GM21529 (cell line): ENCODE measurements around the gene PDZRN3.

ENCODE experiments used
- ATAC-seq: cut with Tn5 transposase; IDR thresholded peaks from one replicate; pipeline ENCODE4 v1.9.1; 2021; ENCODE audit not compliant: unreplicated experiment

The PDZRN3 gene

DNA sequence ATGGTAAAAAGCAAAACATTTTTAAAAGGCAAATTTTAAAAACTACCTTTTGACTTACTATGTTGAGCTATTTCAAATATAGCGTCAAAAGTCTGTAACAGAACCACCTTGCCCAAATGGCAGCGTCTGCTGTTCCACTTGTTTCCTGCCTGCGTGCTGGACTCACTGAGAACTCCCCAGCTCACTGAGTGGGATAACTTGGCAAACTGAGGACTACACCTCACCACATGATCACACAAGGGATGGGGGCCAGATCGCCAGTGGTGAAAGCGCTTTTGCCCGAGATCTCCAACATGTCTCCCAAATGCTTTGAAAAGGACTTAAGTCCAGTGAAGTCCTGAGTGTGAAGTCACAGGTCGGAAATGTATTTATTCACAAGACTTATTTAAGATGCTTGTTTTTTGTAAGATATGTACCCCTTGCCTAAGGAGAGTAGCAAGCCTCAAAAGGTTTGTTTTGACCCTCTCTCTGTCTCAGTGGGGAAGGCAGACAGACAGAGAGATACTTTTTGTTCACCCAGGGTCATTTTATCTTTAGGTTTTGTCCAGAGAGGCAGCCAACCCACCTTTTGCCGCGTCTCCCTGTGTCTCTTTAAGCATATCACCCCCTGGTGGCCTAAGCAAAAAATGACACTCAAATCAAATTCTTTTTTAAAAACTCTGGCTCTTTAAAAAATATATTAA, 192.6 kb downstream of the PDZRN3 start:
- ATAC-seq: peak; percentile 43

DNA sequence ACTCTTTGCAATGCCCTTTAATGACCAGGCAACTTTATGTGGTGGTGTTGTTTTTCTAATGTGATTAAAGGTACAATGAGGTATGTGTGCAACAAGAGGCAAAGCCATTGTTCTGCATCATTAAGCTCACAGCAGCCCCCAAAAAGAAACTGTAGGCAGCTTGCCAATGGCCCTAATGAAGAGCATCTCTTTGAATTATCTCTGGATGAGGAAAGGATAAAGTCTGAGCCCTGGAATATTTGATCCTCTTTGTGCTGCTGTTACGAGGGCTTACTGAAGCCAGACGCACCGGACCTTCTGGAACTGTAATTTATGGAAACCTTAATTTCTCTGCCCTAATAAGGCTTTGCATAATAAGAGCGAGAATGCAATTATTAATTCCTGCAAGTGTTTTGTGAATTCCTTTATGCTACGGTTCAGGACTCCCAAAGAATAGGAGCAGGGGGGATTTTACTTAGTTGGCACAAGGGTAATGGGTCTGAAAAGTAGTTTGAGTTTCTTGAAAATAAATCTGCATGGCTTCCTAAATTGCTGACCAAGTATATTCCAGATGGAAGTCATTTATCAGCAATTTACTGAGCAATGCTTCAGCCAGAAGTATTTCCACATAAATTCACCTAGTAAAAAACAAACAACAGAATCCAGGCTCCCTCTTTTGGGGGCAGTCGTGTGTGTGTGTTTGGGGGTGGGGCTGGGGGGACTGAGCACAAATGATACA, 193.4 kb downstream of the PDZRN3 start:
- ATAC-seq: no peak

DNA sequence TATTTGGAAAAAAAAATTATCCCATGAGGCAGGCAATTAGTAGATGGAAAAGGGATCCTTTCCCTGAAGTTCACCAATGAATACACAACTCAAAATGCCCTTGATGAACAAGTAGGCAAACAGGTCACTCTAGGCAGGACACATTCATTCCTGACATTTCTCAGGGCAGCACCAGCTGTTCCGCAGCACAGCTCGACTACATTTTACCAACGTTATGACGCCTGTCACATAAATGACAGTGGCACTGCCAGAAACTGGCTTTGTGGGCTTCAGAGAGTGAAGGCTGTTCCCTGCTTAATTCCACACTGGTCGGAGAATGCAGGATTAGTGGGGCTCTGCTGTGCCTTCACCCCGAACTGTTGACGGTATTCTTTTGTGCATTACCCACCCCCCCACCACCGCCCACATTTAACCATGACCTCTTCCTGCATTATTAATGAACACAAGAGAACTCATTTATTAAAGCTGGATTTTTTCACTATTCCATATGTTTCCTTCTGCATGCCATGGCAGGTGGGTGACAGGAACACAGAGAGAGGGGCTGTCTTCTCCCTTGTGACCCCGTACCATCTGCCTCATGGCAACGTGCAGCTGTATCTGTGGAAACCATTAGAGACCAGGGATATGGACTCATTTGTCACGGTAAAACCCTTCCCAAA, 197.6 kb downstream of the PDZRN3 start:
- ATAC-seq: no peak

DNA sequence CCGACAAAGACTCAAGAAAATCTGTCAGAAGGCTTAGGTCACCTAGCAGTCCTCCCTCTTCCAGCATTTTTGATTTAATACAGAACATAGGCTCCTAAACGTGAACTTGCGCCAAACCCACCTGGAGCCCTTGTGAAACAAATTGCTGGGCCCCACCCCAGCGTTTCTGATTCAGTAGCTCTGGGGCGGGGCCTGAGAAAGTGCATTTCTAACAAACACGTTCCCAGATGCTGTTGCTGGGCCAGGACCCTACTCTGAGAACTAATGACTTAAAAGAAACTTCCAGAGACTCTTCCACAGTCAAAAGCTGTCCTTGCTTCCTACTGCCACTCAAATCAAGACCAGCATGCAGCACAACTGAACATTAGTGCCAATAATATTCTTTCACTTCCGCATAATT, 198.1 kb downstream of the PDZRN3 start:
- ATAC-seq: no peak

DNA sequence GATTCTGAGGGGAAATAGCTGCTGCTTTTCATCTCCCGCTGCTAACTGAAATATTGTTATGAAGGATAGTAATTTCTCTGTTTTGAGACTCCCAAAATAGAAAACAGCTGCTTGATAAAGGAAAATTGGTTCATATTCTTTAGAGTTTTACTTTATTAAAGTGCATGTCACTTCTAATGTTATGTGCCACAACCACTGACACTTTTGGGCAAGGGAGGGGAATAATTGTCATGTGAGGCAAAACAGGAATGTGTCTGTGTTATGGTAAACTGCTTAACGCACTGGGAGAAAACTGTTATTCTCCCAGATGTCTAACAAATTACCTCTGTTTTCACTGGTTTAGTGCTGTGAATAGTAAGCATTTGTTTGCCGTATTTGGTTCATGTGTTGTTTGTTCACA, 201.6 kb downstream of the PDZRN3 start:
- no peak for ATAC-seq

DNA sequence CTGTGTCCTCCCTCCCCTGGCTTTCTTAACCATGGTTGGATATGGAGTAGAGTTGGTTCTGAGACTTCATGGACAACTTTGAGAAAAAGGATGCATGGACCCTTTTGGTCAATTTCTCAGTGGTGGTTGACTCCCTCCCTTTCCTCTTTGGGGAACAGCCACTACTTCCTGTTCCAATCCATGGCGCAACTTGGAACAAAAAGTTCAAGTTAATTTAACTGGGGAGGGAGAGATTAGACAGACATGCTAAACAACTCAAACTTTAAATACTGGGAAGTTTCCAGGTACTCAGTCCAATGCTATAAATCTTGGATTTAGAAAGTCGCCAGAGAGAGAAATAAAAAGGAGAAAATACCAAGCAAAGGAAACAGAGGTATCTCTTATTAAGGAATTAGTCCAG, 202.2 kb downstream of the PDZRN3 start:
- no peak for ATAC-seq

DNA sequence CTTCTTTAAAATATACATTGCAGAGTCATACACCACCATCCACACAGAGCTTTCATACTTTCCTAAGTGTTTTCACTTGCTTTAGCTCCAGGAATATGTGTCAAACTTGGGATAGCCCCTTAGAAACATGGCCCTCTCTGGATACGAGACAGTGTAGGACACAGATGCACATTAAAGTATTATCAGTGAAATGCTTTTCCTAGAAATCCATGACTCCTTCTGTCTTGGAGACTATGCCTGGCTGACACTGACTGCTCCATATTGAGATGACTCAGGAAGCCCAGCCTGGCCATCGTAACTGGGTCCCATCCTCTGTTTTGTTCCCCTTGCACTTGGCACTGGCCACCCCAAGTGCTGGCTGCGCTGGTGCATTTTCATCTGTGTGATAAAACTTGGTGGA, 204.8 kb downstream of the PDZRN3 start:
- ATAC-seq: no peak

DNA sequence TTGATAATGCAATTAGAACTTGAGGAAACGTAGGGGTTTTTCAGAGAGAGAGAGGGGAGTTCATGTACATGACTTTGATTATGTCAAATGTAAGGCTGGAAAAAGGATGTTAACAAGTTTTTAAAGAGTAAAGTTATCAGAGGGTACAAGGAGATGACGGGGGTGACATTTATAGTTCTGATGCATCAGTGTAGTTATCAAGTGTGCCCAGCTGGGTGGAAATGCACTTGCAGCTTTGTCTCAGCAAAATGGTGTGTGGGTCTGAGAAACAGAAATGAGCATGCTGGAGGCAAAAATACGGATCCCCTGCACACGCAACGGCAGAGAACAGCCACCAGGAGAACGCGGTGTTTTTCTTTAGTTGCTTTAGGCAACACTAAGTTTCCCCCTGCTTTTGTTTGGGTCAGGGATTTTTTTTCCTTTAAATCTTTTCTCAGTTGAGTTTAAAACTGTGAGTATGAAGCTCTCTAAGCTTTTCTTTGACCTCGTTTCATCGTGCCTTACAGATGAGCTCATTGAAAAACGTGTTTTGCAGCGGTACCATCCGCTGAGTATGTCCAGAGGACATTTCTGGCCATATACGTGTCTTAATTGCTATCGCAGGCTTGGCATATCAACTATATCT, 205.4 kb downstream of the PDZRN3 start:
- ATAC-seq: no peak

DNA sequence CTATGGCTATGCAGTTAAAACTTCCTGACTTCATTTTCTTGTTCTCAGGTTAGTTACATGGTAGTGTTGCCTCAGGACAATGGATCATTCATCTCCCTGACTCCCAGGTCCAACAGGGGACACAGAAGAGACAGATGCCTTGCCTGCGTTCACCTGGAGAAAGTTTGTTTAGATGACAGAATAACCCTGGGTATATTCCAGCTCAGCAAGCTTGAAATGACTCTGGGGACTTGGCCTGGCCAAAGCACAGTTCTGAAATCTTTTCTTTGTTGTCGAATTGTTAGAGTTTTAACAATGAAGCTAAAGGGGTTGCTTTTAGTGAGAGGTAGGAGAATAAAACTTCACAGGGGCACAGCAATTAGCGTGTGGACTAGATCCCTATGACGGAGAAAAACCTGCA, 206.1 kb downstream of the PDZRN3 start:
- no peak for ATAC-seq

DNA sequence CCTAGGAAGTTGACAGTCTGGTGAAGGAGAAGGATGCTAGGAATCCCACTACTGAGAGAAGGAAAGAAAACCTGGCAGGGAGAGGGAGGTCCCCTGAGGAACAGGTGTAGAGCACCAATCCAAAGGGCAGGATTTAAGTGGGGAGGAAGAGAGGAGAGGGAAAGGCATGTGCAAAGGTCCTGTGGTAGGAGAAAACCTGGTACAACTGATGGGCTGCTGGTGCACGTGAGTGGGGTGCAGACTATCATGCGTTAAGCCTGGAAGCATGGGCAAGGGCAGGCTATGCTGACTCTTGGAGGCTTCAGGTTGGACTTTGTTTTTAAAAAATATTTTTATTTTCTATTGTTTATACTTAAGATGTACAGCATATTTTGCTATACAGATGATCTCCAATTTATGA, 209.6 kb downstream of the PDZRN3 start:
- no peak for ATAC-seq

DNA sequence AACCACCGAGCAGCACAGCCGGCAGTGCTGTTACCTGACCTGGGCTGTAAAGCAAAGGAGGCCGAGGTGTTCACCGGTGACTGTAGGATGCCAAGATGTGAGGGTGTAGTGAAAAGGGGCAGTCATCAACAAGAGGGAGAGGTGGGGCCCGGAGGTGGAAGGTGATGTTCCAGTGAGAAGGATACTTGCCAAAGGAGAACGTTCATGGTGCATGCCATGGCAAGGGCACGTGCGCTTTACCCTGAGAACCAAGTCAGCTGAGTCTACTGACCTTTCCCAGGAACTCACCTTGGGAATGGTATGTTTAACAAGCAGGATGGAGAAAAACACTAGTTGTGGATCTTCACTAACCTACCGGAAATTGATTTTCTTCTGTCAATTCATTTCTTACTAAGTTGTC, 211.1 kb downstream of the PDZRN3 start:
- no peak for ATAC-seq

DNA sequence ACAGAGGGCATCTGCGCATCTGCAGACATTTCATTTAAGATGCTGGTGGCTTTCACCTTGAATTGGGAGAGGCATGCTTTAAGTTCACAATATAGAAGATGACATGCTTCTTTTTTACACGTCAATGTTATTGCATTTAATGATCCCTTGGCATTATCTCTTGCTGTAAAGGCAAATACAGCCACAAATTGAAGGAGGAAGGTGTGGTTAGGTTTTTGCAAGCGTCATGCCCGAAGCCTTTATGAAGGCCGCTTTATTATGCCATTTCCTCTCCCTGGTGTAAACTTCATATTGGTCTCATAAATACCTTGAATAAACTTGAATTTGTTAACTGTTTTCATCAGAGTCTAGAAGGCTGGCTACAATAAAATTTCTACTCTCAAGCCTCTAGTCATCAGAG, 212.7 kb downstream of the PDZRN3 start:
- ATAC-seq: no peak

DNA sequence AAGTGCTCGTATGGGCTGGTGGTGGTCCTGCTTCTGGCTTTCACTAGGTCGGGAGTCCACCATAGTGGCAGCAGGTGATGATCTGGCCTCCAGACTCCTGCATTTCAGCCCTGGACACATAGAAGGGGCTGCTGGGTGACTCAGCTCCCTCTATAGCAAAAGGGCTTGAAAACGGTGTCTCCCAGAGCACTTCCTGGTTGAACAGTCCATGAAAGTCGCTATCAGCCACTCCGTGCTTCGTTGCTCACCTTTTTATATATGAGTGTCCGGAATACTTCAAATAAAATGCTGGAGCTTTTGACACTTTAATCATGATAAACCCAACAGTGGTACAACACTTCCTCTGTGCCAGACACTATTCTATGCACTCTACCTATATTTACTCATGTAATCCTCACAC, 213.2 kb downstream of the PDZRN3 start:
- no peak for ATAC-seq

DNA sequence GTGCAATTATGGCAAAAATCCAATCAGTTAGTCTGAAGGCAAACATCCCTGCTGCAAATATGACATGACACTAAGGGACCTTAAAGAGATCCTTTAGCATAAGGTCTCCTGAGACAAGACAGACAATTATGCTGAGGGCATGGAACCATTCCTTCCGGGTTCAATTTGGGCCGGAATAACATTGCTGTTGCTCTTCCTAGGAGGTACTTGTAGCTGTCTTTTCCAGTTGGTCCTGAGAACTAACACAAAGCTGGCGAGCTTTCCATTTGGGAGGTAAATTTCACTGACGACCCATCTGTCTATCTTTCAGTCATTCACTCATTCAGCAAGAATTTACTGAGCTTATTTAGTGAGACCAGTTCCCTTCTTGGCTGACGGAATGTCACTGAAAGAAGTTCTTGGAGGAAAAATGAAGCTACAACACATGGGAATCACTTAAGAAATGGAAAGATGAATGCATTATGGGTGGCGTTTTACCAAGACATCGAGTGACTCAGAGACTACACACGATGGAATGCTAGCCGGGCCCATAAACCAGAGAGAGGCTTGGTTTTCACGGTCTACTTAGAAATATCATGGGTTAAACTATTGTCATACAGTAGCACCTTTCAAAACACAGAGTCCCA, 215.5 kb downstream of the PDZRN3 start:
- ATAC-seq: no peak

DNA sequence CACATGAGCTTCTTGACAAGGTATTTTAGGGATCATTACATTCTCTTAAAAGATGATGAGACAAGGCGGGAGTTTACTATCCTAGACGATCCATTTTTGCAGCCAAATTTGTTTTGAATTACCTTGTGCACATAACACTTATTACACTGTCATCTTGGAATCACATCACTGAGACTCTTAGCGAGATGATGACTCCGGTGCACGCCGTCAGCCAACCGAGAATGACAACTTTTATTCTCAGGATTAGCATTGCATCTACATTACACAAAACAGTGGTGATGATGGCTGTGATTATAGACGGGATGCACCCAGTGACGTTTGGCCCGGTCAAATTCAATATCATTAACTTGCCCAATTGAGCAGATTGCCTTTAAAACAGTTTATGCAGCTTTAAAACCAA, 216.1 kb downstream of the PDZRN3 start:
- ATAC-seq: no peak

DNA sequence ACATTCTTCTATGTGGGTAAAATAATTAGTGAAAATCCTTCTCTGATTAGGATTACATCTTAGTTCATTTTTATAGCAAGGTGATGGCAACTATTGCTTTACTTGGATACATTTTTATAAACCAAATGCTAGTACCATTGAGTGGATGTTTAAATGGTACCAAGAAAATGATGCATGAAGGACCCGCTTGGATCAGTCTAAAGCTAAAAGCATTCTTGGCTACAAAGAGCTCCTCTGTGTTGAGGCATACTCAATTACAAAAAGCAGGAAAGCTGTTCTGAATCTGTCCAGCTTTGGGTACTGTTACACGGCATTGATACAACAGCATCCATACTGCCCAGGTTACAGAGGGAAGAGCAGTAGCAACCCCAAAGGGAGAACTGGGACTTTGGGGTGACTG, 217.2 kb downstream of the PDZRN3 start:
- no peak for ATAC-seq

DNA sequence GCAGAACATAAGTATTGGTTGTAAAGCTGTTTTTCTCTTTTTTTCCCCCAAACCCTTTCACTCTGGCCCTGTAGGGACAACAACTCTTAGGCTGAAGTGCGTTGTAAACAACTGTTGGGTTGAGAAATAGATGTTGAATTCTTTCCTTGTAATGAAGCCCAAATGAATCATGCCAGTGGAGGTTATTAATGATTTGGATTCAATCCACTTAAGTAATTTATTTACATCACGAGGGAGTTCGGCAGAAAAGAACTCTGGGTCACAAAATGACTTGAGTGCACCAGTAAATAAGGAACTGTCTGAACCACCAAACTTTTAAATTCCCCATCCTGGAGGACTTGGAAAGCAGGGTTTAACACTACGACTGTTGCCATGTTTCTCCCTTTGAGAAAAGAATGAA, 218.9 kb downstream of the PDZRN3 start:
- no peak for ATAC-seq

DNA sequence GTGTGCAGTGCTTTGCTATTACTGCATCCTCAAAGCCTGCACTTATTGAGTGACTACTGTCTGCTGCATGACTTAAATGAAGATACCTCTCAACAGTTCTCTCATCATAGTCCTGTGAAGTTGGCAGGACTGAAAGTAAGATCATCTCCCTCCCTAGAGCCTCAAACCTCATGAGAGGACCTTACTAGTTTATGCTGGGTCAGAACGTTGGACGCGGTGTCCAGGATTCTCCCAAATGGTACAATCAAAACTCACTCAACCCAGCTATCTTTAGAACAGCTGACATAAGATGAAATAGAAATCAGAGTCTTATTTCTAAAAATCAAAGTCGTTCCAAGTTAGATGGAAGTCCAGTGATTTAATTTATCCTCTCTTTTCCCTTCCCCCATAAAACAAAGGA, 219.7 kb downstream of the PDZRN3 start:
- ATAC-seq: no peak

DNA sequence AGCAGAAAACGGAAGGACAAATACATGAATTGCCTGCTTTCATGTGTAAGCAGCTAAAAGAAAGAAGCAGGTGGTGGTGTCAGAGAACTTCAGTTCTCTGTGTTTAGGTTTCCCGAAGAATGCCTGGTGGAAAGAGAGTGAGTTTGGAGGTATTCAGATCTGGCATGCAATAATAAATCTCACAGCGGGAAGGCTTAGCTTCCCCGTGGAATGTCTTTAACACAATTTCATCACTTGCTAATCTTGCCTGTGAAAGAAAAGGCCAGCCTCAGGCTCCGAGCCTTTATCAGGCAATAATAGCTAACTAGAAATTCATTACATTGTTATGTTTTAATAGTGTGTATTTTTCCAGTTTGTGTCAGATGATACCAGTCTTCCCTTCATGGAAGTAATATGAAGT, 220.3 kb downstream of the PDZRN3 start:
- no peak for ATAC-seq

DNA sequence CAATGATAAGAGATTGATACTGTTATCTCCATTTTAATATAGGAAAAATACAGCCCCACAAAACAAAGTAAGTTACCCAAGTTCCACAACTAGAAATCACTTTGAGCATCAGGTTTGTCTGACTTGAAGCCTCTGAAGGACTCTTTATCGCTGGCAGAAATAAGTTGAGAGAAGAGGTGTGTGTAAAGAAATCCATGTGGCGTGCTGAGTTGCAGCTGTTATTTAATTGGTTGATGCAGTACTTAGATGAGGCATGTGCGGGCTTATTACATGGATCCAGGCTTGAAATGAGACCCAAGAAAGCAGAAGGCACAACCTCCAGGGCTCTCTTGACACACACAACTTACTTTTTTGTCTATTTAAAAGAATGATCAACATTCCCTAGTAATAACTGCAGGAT, 221.3 kb downstream of the PDZRN3 start:
- ATAC-seq: no peak

DNA sequence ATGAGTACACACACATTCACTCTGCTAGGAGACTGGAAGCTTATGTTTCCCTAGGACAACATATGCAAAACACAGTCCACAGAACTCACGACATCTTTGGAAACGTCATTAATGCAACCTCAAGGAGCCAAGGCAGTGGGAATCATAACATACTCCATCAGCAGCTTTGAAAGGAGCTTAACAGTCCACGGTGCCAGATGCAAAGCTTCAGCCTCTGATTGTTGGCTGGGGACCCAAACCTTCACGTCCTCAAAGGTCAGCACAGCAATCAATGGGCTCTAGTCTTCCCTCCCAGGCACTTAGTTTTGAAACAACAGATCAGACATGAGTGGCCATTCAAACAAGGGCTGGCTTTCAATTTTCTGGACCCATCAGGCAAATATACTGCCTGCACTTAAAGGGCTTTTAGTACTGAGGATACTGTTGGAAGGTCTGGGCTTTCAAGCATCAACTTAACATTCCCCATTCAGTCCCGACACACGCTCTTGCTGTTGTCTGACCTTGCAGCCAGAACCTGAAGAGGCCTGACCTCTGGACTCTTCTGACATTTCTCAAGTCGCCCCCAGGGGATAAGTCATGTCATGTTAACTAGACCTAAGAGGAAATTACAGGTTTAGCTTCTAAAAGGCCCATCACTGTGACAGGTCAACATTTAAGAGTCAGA, 223.0 kb downstream of the PDZRN3 start:
- no peak for ATAC-seq
